SK-N-MC (cell line): ENCODE results near the gene SPRR1A.

Experiments used
- DNase-seq: peaks from one replicate; pipeline ENCODE4 v3.0.0-alpha.2; 2011; ENCODE audit warnings: low read depth, low spot score
- H3K27ac ChIP-seq: fragments of 200-600 bp; sonication (generic); 2 replicates; pipeline ENCODE4 v1.5.1; 2016; ENCODE audit warnings: mixed run types
- H3K36me3 ChIP-seq: fragments of 200-600 bp; sonication (generic); 2 replicates; pipeline ENCODE4 v1.6.1; 2017; ENCODE audit warnings: antibody characterized with exemption, low read length, mixed read lengths; ENCODE audit not compliant: insufficient read depth
- H3K4me3 ChIP-seq: fragments of 200-600 bp; sonication (generic); 2 replicates; pipeline ENCODE4 v1.5.1; 2016
- H3K9ac ChIP-seq: fragments of 200-600 bp; sonication (generic); 2 replicates; pipeline ENCODE4 v1.8.0; 2017; ENCODE audit warnings: mixed run types, mixed read lengths; ENCODE audit not compliant: insufficient read length
- H3K9me3 ChIP-seq: fragments of 200-600 bp; sonication (generic); 2 replicates; pipeline ENCODE4 v1.6.1; 2017; ENCODE audit warnings: low read depth, mild to moderate bottlenecking, antibody characterized with exemption, low read length, moderate library complexity, mixed read lengths
- EZH2 ChIP-seq: fragments of 200-600 bp; sonication (generic); IDR thresholded peaks from one replicate; pipeline ENCODE4 v1.6.1; 2017; ENCODE audit warnings: antibody characterized with exemption
- FOXP2 ChIP-seq: optimal IDR thresholded peaks from 2 replicates; pipeline ENCODE3; 2011; ENCODE audit warnings: mild to moderate bottlenecking, moderate library complexity; ENCODE audit not compliant: insufficient read depth; ENCODE audit errors: extremely low read length, control extremely low read depth
- POLR2AphosphoS5 ChIP-seq: IDR thresholded peaks from 2 replicates; pipeline ENCODE4 v1.6.1; 2012; ENCODE audit warnings: mild to moderate bottlenecking, low read depth, low read length, borderline replicate concordance

Gene SPRR1A

GRCh38 chr1:153032677-153033308 is 48.9 kb downstream of the SPRR1A start:
- no peak for DNase-seq
- H3K36me3 ChIP-seq, result no peaks in the 10 kb centered on the region
- no peak for TF ChIP-seq FOXP2
- no peak for TF ChIP-seq EZH2
- no peak for TF ChIP-seq POLR2AphosphoS5
- no peak overlapping the region for H3K4me3 ChIP-seq
- H3K27ac ChIP-seq, result no peak overlapping the region
- H3K9ac ChIP-seq, result no peak overlapping the region
- H3K9me3 ChIP-seq, result no peaks in the 10 kb centered on the region

- H3K36me3 ChIP-seq, result no peaks in the 10 kb centered on the region
- H3K9me3 ChIP-seq, result no peaks in the 10 kb centered on the region
- H3K27ac ChIP-seq, result no peak overlapping the region
- DNase-seq, result no peak
- no peak overlapping the region for H3K4me3 ChIP-seq
- TF ChIP-seq EZH2 (no peak), POLR2AphosphoS5 (no peak), FOXP2 (no peak)
- no peak overlapping the region for H3K9ac ChIP-seq
Observed at GRCh38 chr1:153035211-153035610, 51.3 kb downstream of the SPRR1A start.
